ENCODE measurements around the gene PDZD7. TPM values are rescaled to one million over a fixed set of nuclear protein-coding genes. Genes with fewer than 3 reads are reported as not detected.

PDZD7 gene
- total RNA-seq, 1 experiment from 2014 or later = 1.8 TPM

DNA sequence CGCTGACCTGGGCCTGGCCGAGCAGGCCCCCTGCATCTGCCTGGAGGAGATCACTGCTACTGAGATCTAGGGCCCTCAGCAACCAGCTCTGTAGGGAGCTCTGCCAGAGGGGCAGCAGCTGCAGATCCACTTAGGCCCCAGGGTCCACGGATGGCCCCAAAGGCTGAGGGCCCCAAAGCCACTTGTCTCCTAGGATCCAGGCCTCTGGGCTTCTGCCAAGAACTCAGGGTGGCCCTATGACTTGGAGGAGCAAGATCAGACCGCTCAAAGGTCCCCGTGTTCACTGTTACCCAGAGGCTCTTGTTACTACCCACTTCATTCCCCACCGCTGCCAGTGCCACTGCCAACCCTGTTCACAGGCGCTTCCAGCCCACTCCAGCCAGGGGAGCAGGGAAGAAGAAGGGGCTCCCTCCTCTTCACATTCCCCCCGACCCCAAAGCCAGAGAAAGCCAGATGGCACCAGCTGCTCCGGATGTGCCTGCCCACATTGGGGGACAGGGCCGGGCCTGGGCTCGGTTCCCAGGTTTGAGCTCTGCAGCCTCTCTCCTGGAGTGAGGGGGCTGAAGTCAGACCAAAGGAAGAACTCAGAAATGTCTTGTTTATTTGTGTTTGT lies 23.7 kb downstream of the PDZD7 start:
- Histone ChIP-seq H3K4me3 (ENCODE audit: low read depth in 2 of 2, low read length in 2 of 2) (no peak overlapping the region), H3K9me3 (ENCODE audit: control insufficient read depth, insufficient read depth, low read depth, low read length) (no peaks in the 10 kb centered on the region)
- CTCF ChIA-PET = interaction anchor here (1.0 to 2.1 kb wide), 2 partner anchors 9 to 12 kb away, joined by 4 to 9 read pairs; no protein-coding TSS in a partner anchor

GRCh38 chr10:101006593-101007098 lies 24.3 kb downstream of the PDZD7 start:
- in situ Hi-C loops (cut with HindIII; ENCODE audit: low pct_unique_long_range_greater_than_20kb, low sequenced_read_pairs) (no loop called here), intact Hi-C loops (cut with micrococcal nuclease; ENCODE audit: unreplicated experiment) (no loop called here)
- Histone ChIP-seq H3K4me3 (ENCODE audit: low read depth in 2 of 2, low read length in 2 of 2) (no peak overlapping the region), H3K27ac (ENCODE audit: low read length) (no peak overlapping the region), H3K4me1 (ENCODE audit: control insufficient read depth, insufficient read depth, low read length) (peaks cover 10% of the 10 kb centered on the region), H3K36me3 (ENCODE audit: control insufficient read depth, insufficient read depth, low read length) (peaks cover 3% of the 10 kb centered on the region; the same call in 1 of the 2 replicates), H3K9me3 (ENCODE audit: control insufficient read depth, insufficient read depth, low read depth, low read length) (no peaks in the 10 kb centered on the region), H3K27me3 (ENCODE audit: control insufficient read depth, insufficient read depth, low read length) (no peaks in the 10 kb centered on the region)
- TSS peak; percentile 73 for BruUV-seq (replicated peaks)
- ChIA-PET CTCF (interaction anchor here (1.0 to 2.1 kb wide), 2 partner anchors 9 to 12 kb away, joined by 4 to 9 read pairs; no protein-coding TSS in a partner anchor), POLR2A (interaction anchor here (0.6 kb wide), 1 partner anchor 541 kb away, joined by 14 read pairs; no protein-coding TSS in a partner anchor)
- TF ChIP-seq TCF7L2 (IDR thresholded peaks at IDR 0.05; ENCODE audit: low read depth, low read length) = no peak
- TF ChIP-seq, protein P1, sequence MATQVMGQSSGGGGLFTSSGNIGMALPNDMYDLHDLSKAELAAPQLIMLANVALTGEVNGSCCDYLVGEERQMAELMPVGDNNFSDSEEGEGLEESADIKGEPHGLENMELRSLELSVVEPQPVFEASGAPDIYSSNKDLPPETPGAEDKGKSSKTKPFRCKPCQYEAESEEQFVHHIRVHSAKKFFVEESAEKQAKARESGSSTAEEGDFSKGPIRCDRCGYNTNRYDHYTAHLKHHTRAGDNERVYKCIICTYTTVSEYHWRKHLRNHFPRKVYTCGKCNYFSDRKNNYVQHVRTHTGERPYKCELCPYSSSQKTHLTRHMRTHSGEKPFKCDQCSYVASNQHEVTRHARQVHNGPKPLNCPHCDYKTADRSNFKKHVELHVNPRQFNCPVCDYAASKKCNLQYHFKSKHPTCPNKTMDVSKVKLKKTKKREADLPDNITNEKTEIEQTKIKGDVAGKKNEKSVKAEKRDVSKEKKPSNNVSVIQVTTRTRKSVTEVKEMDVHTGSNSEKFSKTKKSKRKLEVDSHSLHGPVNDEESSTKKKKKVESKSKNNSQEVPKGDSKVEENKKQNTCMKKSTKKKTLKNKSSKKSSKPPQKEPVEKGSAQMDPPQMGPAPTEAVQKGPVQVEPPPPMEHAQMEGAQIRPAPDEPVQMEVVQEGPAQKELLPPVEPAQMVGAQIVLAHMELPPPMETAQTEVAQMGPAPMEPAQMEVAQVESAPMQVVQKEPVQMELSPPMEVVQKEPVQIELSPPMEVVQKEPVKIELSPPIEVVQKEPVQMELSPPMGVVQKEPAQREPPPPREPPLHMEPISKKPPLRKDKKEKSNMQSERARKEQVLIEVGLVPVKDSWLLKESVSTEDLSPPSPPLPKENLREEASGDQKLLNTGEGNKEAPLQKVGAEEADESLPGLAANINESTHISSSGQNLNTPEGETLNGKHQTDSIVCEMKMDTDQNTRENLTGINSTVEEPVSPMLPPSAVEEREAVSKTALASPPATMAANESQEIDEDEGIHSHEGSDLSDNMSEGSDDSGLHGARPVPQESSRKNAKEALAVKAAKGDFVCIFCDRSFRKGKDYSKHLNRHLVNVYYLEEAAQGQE (IDR thresholded peaks at IDR 0.05; ENCODE audit: insufficient read depth in 1 of 2, low read depth in 2 of 2, low read length in 1 of 2) = no peak
- no peak for TF ChIP-seq POLR2AphosphoS5 (IDR thresholded peaks at IDR 0.05; ENCODE audit: low read depth, low read length)
- TF ChIP-seq, protein P2, sequence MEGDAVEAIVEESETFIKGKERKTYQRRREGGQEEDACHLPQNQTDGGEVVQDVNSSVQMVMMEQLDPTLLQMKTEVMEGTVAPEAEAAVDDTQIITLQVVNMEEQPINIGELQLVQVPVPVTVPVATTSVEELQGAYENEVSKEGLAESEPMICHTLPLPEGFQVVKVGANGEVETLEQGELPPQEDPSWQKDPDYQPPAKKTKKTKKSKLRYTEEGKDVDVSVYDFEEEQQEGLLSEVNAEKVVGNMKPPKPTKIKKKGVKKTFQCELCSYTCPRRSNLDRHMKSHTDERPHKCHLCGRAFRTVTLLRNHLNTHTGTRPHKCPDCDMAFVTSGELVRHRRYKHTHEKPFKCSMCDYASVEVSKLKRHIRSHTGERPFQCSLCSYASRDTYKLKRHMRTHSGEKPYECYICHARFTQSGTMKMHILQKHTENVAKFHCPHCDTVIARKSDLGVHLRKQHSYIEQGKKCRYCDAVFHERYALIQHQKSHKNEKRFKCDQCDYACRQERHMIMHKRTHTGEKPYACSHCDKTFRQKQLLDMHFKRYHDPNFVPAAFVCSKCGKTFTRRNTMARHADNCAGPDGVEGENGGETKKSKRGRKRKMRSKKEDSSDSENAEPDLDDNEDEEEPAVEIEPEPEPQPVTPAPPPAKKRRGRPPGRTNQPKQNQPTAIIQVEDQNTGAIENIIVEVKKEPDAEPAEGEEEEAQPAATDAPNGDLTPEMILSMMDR (IDR thresholded peaks at IDR 0.05) = no peak
- no peak for TF ChIP-seq SIN3A (IDR thresholded peaks at IDR 0.05; ENCODE audit: borderline replicate concordance, insufficient read depth, low read depth, low read length)
- no peak for ATAC-seq
- no peak for DNase-seq (ENCODE audit: low read depth, low spot score)

More for the DNA sequence above, 23.7 kb downstream of the PDZD7 start:
- in situ Hi-C loops (cut with HindIII; ENCODE audit: low pct_unique_long_range_greater_than_20kb, low sequenced_read_pairs) (no loop called here), intact Hi-C loops (cut with micrococcal nuclease; ENCODE audit: unreplicated experiment) (no loop called here)
- no TSS peak for BruUV-seq (replicated peaks)
- Histone ChIP-seq H3K27me3 (ENCODE audit: control insufficient read depth, insufficient read depth, low read length) (no peaks in the 10 kb centered on the region), H3K36me3 (ENCODE audit: control insufficient read depth, insufficient read depth, low read length) (peaks cover 3% of the 10 kb centered on the region; the same call in 1 of the 2 replicates), H3K4me1 (ENCODE audit: control insufficient read depth, insufficient read depth, low read length) (peaks cover 12% of the 10 kb centered on the region), H3K27ac (ENCODE audit: low read length) (no peak overlapping the region)
- POLR2A ChIA-PET = no interaction called here
- no peak for DNase-seq (ENCODE audit: low read depth, low spot score)
- peak; percentile 30; the same call in 1 of the 2 replicates for ATAC-seq
- TF ChIP-seq, protein P2 (IDR thresholded peaks at IDR 0.05) = no peak
